NCI-H2227 (cell line): ENCODE data around the gene DDR1.
"Not testable (repeated sequence)": the region's sequence is repeated elsewhere in the genome, so short reads cannot be mapped to it uniquely, and the experiment has no call there.

Experiments used
- DNase-seq: peaks from one replicate; lab custom pipeline; 2025; ENCODE audit not compliant: unreplicated experiment; lab: John Stamatoyannopoulos, UW

DDR1 gene

GRCh38 chr6:30852459-30852858 is 31.9 kb upstream of the DDR1 start:
- not testable (repeated sequence) for DNase-seq

DNA sequence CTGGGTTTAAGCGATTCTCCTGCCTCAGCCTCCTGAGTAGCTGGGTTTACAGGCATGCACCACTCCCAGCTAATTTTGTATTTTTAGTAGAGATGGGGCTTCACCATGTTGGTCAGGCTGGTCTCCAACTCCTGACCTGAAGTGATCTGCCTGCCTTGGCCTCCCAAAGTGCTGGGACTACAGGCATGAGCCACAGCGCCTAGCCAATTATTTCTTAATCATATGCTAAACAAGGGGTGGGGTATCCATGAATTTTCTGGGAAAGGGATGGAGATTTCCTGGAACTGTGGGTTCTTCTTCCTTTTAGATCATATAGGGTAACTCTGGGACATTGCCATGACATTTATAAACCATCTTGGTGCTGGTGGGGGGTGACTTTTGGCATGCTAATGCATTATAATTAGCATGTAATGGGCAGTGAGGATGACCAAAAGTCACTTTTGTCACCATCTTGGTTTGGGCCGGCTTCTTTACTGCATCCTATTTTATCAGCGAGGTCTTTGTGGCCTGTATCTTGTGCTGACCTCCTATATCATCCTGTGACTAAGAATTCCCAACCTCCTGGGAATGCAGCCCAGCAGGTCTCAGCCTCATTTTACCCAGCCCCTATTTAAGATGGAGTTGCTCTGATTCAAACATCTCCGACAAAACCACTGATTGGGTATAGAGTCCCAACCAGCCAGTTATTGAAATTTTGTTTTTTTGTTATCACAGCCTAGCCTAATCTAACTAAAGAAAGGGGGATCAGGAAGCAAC is 29.9 kb upstream of the DDR1 start:
- DNase-seq = no peak

DNA sequence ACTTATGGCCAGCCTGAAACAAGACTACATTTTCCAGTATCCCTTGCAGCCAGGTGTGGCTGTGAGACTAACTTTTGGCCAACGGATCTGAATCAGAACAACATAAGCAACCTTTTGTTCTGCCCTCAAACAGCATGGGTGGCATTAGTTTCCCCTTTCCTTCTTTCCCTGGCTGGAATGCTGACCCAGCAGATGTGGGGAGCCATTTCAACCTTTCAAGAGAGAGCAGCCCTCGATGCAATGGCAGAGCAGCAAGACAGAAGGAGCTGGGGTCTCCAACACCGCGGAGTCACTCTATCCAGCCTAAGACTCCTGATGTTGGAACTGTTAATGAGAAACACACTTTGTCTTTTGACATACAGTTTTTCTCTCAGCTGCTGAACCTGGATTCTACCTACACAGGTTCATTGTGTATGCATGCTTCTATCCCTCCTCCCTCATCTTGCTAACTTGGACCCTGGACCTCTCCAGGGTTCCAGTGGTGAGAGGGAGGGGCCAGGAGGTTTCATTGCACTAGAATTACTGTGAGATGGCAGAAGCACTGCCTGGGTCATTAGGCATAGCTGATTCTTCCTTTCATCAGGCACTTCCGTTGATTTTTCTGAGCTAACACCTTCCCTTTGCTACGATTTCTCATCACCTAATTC is 28.8 kb upstream of the DDR1 start:
- DNase-seq = no peak

DNA sequence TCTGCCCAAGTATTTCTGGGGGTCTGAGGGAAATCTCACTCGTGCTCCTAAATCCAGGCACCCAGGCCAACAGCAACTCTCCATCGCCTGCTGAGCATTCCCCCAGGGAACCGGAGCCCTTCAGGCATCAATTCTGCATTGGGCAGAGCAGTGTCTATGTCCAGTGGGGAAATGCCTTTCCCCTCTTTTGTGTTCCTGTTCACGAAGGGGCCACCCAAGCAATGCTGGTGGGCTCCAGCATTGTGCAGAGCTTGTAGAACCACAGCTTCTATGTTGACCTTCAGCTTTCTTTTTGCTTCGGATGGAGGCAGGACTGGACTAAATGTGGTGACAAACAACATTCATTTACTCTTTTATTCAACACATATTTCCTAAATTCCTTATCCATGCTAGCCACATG is 27.2 kb upstream of the DDR1 start:
- no peak for DNase-seq

- peak; percentile 12 for DNase-seq
Observed at GRCh38 chr6:30857549-30857948, 26.8 kb upstream of the DDR1 start.

DNA sequence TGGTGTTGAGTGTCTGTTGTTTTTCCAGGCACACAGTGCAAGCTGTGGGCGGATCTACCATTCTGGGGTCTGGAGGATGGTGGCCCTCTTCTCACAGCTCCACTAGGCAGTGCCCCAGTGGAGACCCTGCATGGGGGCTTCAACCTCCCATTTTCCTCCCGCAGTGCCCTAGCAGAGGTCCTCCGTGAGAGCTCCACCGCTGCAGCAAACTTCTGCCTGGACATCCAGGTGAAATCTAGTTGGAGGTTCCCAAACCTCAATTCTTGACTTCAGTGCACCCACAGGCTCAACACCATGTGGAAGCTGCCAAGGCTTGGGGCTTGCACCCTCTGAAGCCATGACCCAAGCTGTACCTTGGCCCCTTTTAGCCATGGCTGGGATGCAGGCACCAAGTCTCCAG is 24.6 kb upstream of the DDR1 start:
- DNase-seq = not testable (repeated sequence)

- DNase-seq = no peak
Observed at GRCh38 chr6:30861257-30862048, 22.9 kb upstream of the DDR1 start.

DNA sequence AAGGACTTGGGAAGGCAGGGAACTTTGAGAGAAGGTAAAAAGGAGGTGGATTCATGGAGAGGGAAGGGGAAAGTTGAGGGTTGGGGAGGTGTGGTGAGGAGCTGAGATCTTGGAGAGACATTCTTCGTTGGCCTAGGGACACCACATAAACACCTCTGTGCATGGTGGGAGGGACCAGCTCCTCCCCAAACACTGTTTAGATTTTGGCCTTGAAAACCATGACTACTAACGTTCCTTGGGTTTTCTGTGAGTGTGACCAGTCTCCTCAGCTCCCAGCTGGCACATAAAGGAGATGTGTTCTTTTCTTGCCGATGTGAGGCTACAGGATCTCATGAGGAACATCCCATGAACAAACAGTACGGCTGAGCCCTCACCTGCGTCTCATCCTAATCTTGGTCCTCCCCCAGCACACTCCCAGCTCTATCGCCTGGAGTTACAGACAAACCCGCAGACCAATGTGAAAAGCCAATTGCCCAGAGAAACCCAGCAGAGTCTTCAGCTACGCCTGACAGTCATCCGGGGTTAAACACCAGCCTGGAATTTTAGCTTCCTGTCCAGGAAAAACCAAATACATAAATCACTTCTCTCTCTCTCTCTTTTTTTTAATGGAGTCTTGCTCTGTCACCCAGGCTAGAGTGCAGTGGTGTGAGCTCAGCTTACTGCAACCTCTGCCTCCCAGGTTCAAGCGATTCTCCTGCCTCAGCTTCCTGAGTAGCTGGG is 22.0 kb upstream of the DDR1 start:
- DNase-seq = no peak

GRCh38 chr6:30864325-30864724 is 20.0 kb upstream of the DDR1 start:
- no peak for DNase-seq

- not testable (repeated sequence) for DNase-seq
Observed at GRCh38 chr6:30869241-30869749, 15.0 kb upstream of the DDR1 start.

GRCh38 chr6:30870546-30870945 is 13.8 kb upstream of the DDR1 start:
- DNase-seq = no peak

DNA sequence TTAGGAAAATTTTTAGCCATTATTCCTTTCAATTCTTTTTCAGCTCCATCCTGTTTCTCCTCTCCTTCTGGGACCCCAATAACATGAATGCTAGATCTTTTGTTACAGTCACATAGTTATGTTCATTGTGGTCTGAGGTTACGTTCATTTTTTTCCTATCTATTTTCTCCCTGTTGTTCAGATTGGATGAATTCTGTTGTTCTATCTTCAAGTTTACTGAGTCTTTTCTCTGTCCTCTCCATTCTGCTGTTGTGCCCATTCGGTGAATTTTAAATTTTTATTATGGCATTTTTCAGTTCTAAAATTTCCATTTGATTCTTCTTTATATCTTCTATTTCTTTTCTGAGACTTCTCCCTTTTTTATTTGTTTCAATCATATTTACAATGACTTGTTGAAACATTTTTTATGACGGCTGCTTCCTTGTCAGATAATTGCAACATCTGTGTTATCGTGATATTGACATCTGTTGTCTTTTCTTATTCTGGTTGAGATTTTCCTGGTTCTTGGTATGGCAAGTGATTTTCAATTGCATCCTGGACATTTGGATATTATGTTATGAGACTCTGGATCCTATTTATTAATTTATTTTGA is 12.6 kb upstream of the DDR1 start:
- DNase-seq = no peak

- DNase-seq = no peak
Observed at GRCh38 chr6:30873137-30873640, 11.1 kb upstream of the DDR1 start.

- not testable (repeated sequence) for DNase-seq
Observed at GRCh38 chr6:30873795-30874194, 10.5 kb upstream of the DDR1 start.

- peak; percentile 81 for DNase-seq
Observed at GRCh38 chr6:30875244-30876038, 8.9 kb upstream of the DDR1 start.

DNA sequence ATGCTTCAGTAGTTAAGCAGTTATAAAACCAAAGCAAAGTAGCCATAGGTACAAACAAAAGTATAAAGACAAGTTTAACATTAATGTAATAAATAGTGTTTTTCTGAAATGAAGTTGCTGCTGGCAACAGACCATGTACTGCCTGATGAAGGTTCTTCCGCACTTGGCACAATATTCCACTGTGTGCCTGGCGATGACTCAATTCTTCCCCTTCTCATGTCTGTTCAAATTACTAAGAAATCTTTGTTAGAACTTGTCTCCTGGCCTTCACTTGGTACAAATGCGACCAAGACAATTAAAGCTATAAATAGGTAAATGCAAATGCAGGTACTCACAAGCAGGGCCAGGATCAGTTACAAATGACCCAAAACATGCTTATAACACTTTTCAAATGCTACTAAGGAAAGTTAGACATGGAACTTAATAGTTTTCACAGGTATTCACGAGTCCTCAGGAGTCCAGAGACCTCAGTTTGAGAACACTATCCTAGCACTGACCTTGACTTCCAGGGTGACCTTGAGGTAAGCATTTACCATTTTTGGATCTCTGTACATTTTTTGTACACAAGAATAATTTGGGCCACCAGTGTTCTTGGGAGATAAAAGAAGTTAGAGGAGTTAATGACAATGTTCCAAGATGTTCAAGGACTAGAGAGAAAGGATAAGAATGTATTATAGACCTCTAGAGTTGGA is 8.1 kb upstream of the DDR1 start:
- no peak for DNase-seq

- peak; percentile 92 for DNase-seq
Observed at GRCh38 chr6:30877419-30878262, 6.7 kb upstream of the DDR1 start.
